HCT116 (cell line): ENCODE measurements around the gene ZFP2. TPM values are rescaled to one million over a fixed set of nuclear protein-coding genes. Genes with fewer than 3 reads are reported as not detected.
"Not testable (repeated sequence)": the region's sequence is repeated elsewhere in the genome, so short reads cannot be mapped to it uniquely, and the experiment has no call there.

Experiments
- ATAC-seq: fragments of 200-7000 bp; cut with Tn5 transposase; 2 replicates; pipeline ENCODE4 v1.9.1; 2020; ENCODE audit warnings: mild to moderate bottlenecking, moderate library complexity
- BruUV-seq: library from RNA; stranded (reverse); fragments of 400-500 nt; replicated peaks from 2 replicates; lab custom pipeline; 2021; lab: Mats Ljungman, UMichigan
- CTCF ChIA-PET: fragments of 300-600 bp; sonication (Branson Sonifier 250); formaldehyde crosslinking; loops from one replicate; lab custom pipeline; 2021; ENCODE audit warnings: antibody characterized with exemption; lab: Charles Lee
- POLR2A ChIA-PET: fragments of 300-600, 350-600 bp; sonication (Branson Sonifier 250); formaldehyde crosslinking; loops from one replicate; lab custom pipeline; 2021; ENCODE audit warnings: antibody characterized with exemption; lab: Charles Lee
- RAD21 ChIA-PET, 2 experiments: fragments of 300-600 bp; sonication (Branson Sonifier 250); formaldehyde crosslinking; loops; one replicate each; lab custom pipeline; 2023; ENCODE audit warnings: low total read pairs in 2 of 2; ENCODE audit not compliant: uncharacterized antibody in 2 of 2, unreplicated experiment in 2 of 2, low non-redundant PET in 1 of 2; lab: Charles Lee
- DNase-seq: peaks from one replicate; pipeline ENCODE4 v3.0.0-alpha.2; 2010; ENCODE audit warnings: low read depth, low spot score
- H2AFZ ChIP-seq: fragments of 200-600 bp; shearing (Covaris generic), sonication (generic); 2 replicates; pipeline ENCODE4 v1.6.1; 2017; ENCODE audit warnings: low read depth, mixed run types, mixed read lengths, antibody characterized with exemption, low read length; ENCODE audit not compliant: poor library complexity, severe bottlenecking
- H3K27ac ChIP-seq: 2 replicates; pipeline ENCODE4 v1.5.1; 2012; ENCODE audit warnings: low read depth, low read length
- H3K27me3 ChIP-seq: fragments of 200-600 bp; sonication (generic); 2 replicates; pipeline ENCODE4 v1.6.1; 2016; ENCODE audit warnings: mixed run types, low read length, mixed read lengths; ENCODE audit not compliant: insufficient read depth
- H3K36me3 ChIP-seq, 2 experiments: fragments of 200-500 bp in 1 of 2; fragments of 200-600 bp in 1 of 2; sonication (Bioruptor generic) in 1 of 2; sonication (generic) in 1 of 2; 2 replicates each; pipeline versions ENCODE4 v1.5.1 to v1.6.1; 2014 to 2016; ENCODE audit warnings: low read length in 2 of 2, inconsistent platforms in 1 of 2, mixed read lengths in 1 of 2, mixed run types in 1 of 2; ENCODE audit not compliant: insufficient read depth in 2 of 2, control insufficient read depth in 1 of 2
- H3K4me1 ChIP-seq, 2 experiments: fragments of 200-600 bp in 1 of 2; sonication (generic) in 1 of 2; 2 replicates each; pipeline versions ENCODE4 v1.5.1 to v1.6.1; 2012 to 2017; ENCODE audit warnings: low read length in 2 of 2, inconsistent platforms in 1 of 2, mild to moderate bottlenecking in 1 of 2, mixed read lengths in 1 of 2, mixed run types in 1 of 2, moderate library complexity in 1 of 2; ENCODE audit not compliant: insufficient read depth in 2 of 2, control insufficient read depth in 1 of 2
- H3K4me2 ChIP-seq: fragments of 200-600 bp; sonication (generic); 2 replicates; pipeline ENCODE4 v1.6.1; 2017; ENCODE audit warnings: mixed run types, low read length, mixed read lengths
- H3K4me3 ChIP-seq, 2 experiments: fragments of 200-600 bp in 1 of 2; sonication (generic) in 1 of 2; replicated peaks in 1 of 2; 2 replicates each; pipeline ENCODE4 v1.5.1; 2011 to 2016; ENCODE audit warnings: low read length in 2 of 2, control low read depth in 1 of 2, low read depth in 1 of 2, mild to moderate bottlenecking in 1 of 2, mixed read lengths in 1 of 2, mixed run types in 1 of 2
- H3K79me2 ChIP-seq: fragments of 200-600 bp; sonication (generic); 2 replicates; pipeline ENCODE4 v1.6.1; 2017; ENCODE audit warnings: mild to moderate bottlenecking, mixed run types, low read length, moderate library complexity, mixed read lengths; ENCODE audit not compliant: insufficient read depth
- H3K9ac ChIP-seq: fragments of 200-600 bp; sonication (generic); 2 replicates; pipeline ENCODE4 v1.6.1; 2016; ENCODE audit warnings: low read length, mixed read lengths
- H3K9me2 ChIP-seq: fragments of 200-600 bp; sonication (generic), shearing (Covaris generic); 2 replicates; pipeline ENCODE4 v1.6.1; 2017; ENCODE audit warnings: mixed run types, mild to moderate bottlenecking, moderate library complexity; ENCODE audit not compliant: insufficient read depth
- H3K9me3 ChIP-seq, 2 experiments: fragments of 200-500 bp in 1 of 2; fragments of 200-600 bp in 1 of 2; sonication (Bioruptor generic) in 1 of 2; sonication (generic) in 1 of 2; 2 replicates each; pipeline ENCODE4 v1.6.1; 2014 to 2017; ENCODE audit warnings: low read length in 2 of 2, mixed read lengths in 2 of 2, inconsistent platforms in 1 of 2, low read depth in 1 of 2, mild to moderate bottlenecking in 1 of 2, mixed run types in 1 of 2, moderate library complexity in 1 of 2; ENCODE audit not compliant: control insufficient read depth in 1 of 2, insufficient read depth in 1 of 2
- H4K20me1 ChIP-seq: fragments of 200-600 bp; sonication (generic), shearing (Covaris generic); 2 replicates; pipeline ENCODE4 v1.6.1; 2017; ENCODE audit warnings: mixed run types, mild to moderate bottlenecking, moderate library complexity; ENCODE audit not compliant: insufficient read depth
- CTCF ChIP-seq, 3 experiments: fragments of 200-600 bp in 1 of 3; sonication (generic) in 1 of 3; IDR thresholded peaks in 2 of 3; conservative IDR thresholded peaks in 1 of 3; 2 replicates each; pipeline ENCODE4 v1.5.1; 2012 to 2017; ENCODE audit warnings: low read depth in 2 of 3, low read length in 2 of 3, antibody characterized with exemption in 1 of 3, borderline replicate concordance in 1 of 3, control low read depth in 1 of 3, mild to moderate bottlenecking in 1 of 3, mixed read lengths in 1 of 3, mixed run types in 1 of 3, moderate library complexity in 1 of 3; ENCODE audit not compliant: insufficient read depth in 1 of 3
- ELF1 ChIP-seq: IDR thresholded peaks from 2 replicates; pipeline ENCODE4 v1.6.1; 2012; ENCODE audit warnings: low read depth, borderline replicate concordance
- JUND ChIP-seq: IDR thresholded peaks from 2 replicates; pipeline ENCODE4 v1.6.1; 2012
- YY1 ChIP-seq: IDR thresholded peaks from 2 replicates; pipeline ENCODE4 v1.6.1; 2011; ENCODE audit warnings: low read length, low read depth, moderate library complexity, mild to moderate bottlenecking; ENCODE audit not compliant: insufficient replicate concordance; ENCODE audit errors: extremely low read depth
- ZNF274 ChIP-seq: fragments of 200-500 bp; sonication (Bioruptor generic); IDR thresholded peaks from 2 replicates; pipeline ENCODE4 v1.6.1; 2014; ENCODE audit warnings: mild to moderate bottlenecking, low read depth, low read length, inconsistent platforms
- intact Hi-C: fragments of 100-400 bp; cut with micrococcal nuclease; formaldehyde crosslinking; loops from 2 replicates; pipeline ENCODE4 v1.10.0; 2022
- total RNA-seq: library from RNA; stranded (reverse); gene quantifications from one replicate; pipeline ENCODE4 v1.2.1, GENCODE V29; 2021; ENCODE audit not compliant: unreplicated experiment

ZFP2 gene
- total RNA-seq, 1 experiment from 2014 or later, result 0.57 TPM

GRCh38 chr5:178883115-178883694, 12.5 kb upstream of the ZFP2 start:
- H3K9ac ChIP-seq, H3K9me2 ChIP-seq, H3K27ac ChIP-seq, CTCF ChIA-PET, intact Hi-C loops, H3K4me1 ChIP-seq, DNase-seq, H3K4me3 ChIP-seq, H3K27me3 ChIP-seq: not testable (repeated sequence)
- BruUV-seq, result TSS peak; percentile 35
- peak; percentile 74; the same call in 1 of the 2 replicates for TF ChIP-seq ZNF274
- TF ChIP-seq, all 23 proteins: peak for 1; not testable (repeated sequence) for 22
- Histone ChIP-seq H3K9me3 (peaks cover 29 to 61% of the 10 kb centered on the region in 2 experiments), H3K36me3 (peaks cover 1 to 57% of the 10 kb centered on the region in 2 experiments)
- H3K4me2 ChIP-seq, H2AFZ ChIP-seq, ATAC-seq, POLR2A ChIA-PET, RAD21 ChIA-PET, H4K20me1 ChIP-seq, H3K79me2 ChIP-seq: not testable (repeated sequence)

- Histone ChIP-seq H3K9ac (no peak overlapping the region), H3K36me3 (peaks cover 2 to 61% of the 10 kb centered on the region in 2 experiments), H4K20me1 (no peaks in the 10 kb centered on the region), H3K9me2 (no peaks in the 10 kb centered on the region), H3K9me3 (peaks cover 29 to 66% of the 10 kb centered on the region in 2 experiments), H3K27me3 (no peaks in the 10 kb centered on the region), H3K4me3 (no peak overlapping the region), H3K27ac (no peak overlapping the region), H2AFZ (no peak overlapping the region), H3K4me2 (no peak overlapping the region), H3K79me2 (no peaks in the 10 kb centered on the region), H3K4me1 (no peaks in the 10 kb centered on the region)
- ChIA-PET POLR2A (no interaction called here), RAD21 (no interaction called here), CTCF (no interaction called here)
- no TSS peak for BruUV-seq
- no peak for DNase-seq
- TF ChIP-seq ELF1, result no peak
- TF ChIP-seq JUND, result no peak
- TF ChIP-seq YY1, result no peak
- peak; percentile 85 for TF ChIP-seq ZNF274
- TF ChIP-seq CTCF (IDR thresholded peaks at IDR 0.05 in 2 of 3, conservative IDR thresholded peaks at IDR 0.05 in 1 of 3; ENCODE audit: borderline replicate concordance in 1 of 3, insufficient read depth in 1 of 3, low read depth in 2 of 3, low read length in 2 of 3), result no peak
- intact Hi-C loops, result no loop called here
- ATAC-seq, result no peak
Measured at GRCh38 chr5:178883815-178884430, 11.8 kb upstream of the ZFP2 start.
